K562 (cell line): Measurements from ENCODE around the gene EXOSC2. TPM values are rescaled to one million over a fixed set of nuclear protein-coding genes. Genes with fewer than 3 reads are reported as not detected.

Experiments used
- C11orf30 ChIP-seq: fragments of 450-650 bp; IDR thresholded peaks from 2 replicates; pipeline ENCODE4 v1.6.1; 2016; ENCODE audit warnings: low read depth, mild to moderate bottlenecking
- CBFA2T3 ChIP-seq: fragments of 450-650 bp; IDR thresholded peaks from 2 replicates; pipeline ENCODE4 v1.6.1; 2017
- CREB3L1 ChIP-seq: fragments of 450-650 bp; IDR thresholded peaks from 2 replicates; pipeline ENCODE4 v1.6.1; 2014; ENCODE audit warnings: low read depth, mild to moderate bottlenecking, moderate library complexity, borderline replicate concordance
- CREB5 ChIP-seq: fragments of 250-450 bp; sonication (Bioruptor Pico); IDR thresholded peaks from 2 replicates; pipeline ENCODE4 v1.5.0; 2020; ENCODE audit warnings: mild to moderate bottlenecking
- FUS ChIP-seq: fragments of 200-400 bp; formaldehyde crosslinking; optimal IDR thresholded peaks from 2 replicates; pipeline ENCODE3; 2017; ENCODE audit warnings: low read depth, low read length
- JUND ChIP-seq, 2 experiments: IDR thresholded peaks; 2 replicates in 1 of 2; 3 replicates in 1 of 2; pipeline ENCODE4 v1.6.1; 2011; ENCODE audit warnings: borderline replicate concordance in 2 of 2, low read depth in 2 of 2, low read length in 2 of 2, improper control_type of control experiment in 1 of 2, missing biosample characterization in 1 of 2, missing genetic modification characterization in 1 of 2, missing genetic modification reagents in 1 of 2
- MAFG ChIP-seq: fragments of 450-650 bp; conservative IDR thresholded peaks from 2 replicates; pipeline ENCODE4 v1.6.1; 2016; ENCODE audit warnings: missing genetic modification characterization, missing compliant biosample characterization
- MGA ChIP-seq: fragments of 450-650 bp; IDR thresholded peaks from 2 replicates; pipeline ENCODE4 v1.6.1; 2016; ENCODE audit warnings: mild to moderate bottlenecking, moderate library complexity
- ZNF592 ChIP-seq: fragments of 450-650 bp; IDR thresholded peaks from 2 replicates; pipeline ENCODE4 v1.6.1; 2017; ENCODE audit warnings: antibody characterized with exemption, mild to moderate bottlenecking
- polyA plus RNA-seq, 8 experiments: library from polyadenylated mRNA; depleted of rRNA in 4 of 8; stranded (reverse) in 5 of 8; unstranded in 3 of 8; fragments of >200 nt; fragmentation: Nextera tagmentation in 2 of 8; fragmentation: Illumina TruSeq in 1 of 8; extraction: Ambion mirVana in 2 of 8; extraction: Trizol in 1 of 8; gene quantifications; 2 replicates each; pipeline versions ENCODE4 v1.2.1 to v1.2.3, GENCODE V29; 2011 to 2014; ENCODE audit warnings: inconsistent platforms in 1 of 8, missing spikeins in 1 of 8
- total RNA-seq, 7 experiments: library from RNA; depleted of rRNA in 6 of 7; stranded (reverse); fragments of >200 nt in 6 of 7; fragmentation: Illumina TruSeq in 2 of 7; extraction: Trizol in 2 of 7; gene quantifications; 2 replicates each; pipeline versions ENCODE4 v1.2.1 to v1.2.3, GENCODE V29; 2011 to 2021; ENCODE audit warnings: low replicate concordance in 1 of 7

EXOSC2 gene
- total and polyA plus RNA-seq, 9 of the 15 experiments (the other 6 are each of a cell fraction or from before 2014, with no cell fraction given), result 46.0 to 101 (median 77.6) TPM

GRCh38 chr9:130672466-130672865, 21.1 kb upstream of the EXOSC2 start (continued):
- no peak for TF ChIP-seq JUND (IDR thresholded peaks at IDR 0.05; ENCODE audit: borderline replicate concordance, low read depth, low read length)
- no peak for TF ChIP-seq JUND (tag; IDR thresholded peaks at IDR 0.05; ENCODE audit: borderline replicate concordance, low read depth, low read length)
- TF ChIP-seq MAFG, result peak; percentile 54
- TF ChIP-seq CREB3L1, result no peak
- no peak for TF ChIP-seq FUS
- TF ChIP-seq MGA, result peak; percentile 61
- TF ChIP-seq C11orf30, result peak; percentile 59
- TF ChIP-seq CBFA2T3, result no peak
- no peak for TF ChIP-seq CREB5 (CRISPR knock-in tag)
- TF ChIP-seq ZNF592, result peak; percentile 77
